CD4-positive, alpha-beta memory T cell (primary cell): ENCODE data around the gene DDX3X. TPM values are rescaled to one million over a fixed set of nuclear protein-coding genes. Genes with fewer than 3 reads are reported as not detected.

Experiments
- CTCF ChIA-PET: fragments of 350-600 bp; sonication (Branson Sonifier 250); formaldehyde crosslinking; loops from one replicate; lab custom pipeline; 2021; ENCODE audit warnings: inconsistent platforms; ENCODE audit not compliant: partially characterized antibody; lab: Charles Lee
- POLR2A ChIA-PET: fragments of 350-600 bp; sonication (Branson Sonifier 250); formaldehyde crosslinking; loops from one replicate; lab custom pipeline; 2021; ENCODE audit not compliant: partially characterized antibody; lab: Charles Lee
- DNase-seq, 5 donors: peaks; one replicate each; pipeline versions ENCODE4 v3.0.0 to v3.0.0-alpha.2; 2020 to 2022; ENCODE audit warnings: mixed read lengths in 1 of 5
- H3K27ac ChIP-seq: one replicate; pipeline ENCODE4 v1.7.0; 2013; ENCODE audit warnings: low read depth, low read length
- H3K27me3 ChIP-seq: 2 replicates; pipeline ENCODE4 v1.7.0; 2013; ENCODE audit warnings: mild to moderate bottlenecking, low read length, moderate library complexity; ENCODE audit not compliant: insufficient read depth
- H3K36me3 ChIP-seq: 2 replicates; pipeline ENCODE4 v1.7.0; 2013; ENCODE audit warnings: mild to moderate bottlenecking, low read length, moderate library complexity; ENCODE audit not compliant: insufficient read depth
- H3K4me1 ChIP-seq: 2 replicates; pipeline ENCODE4 v1.7.0; 2013; ENCODE audit warnings: mild to moderate bottlenecking, low read length, moderate library complexity; ENCODE audit not compliant: insufficient read depth
- H3K4me3 ChIP-seq, 2 donors: one replicate each; pipeline ENCODE4 v1.7.0; 2013; ENCODE audit warnings: low read length in 2 of 2, mild to moderate bottlenecking in 1 of 2
- H3K9me3 ChIP-seq, 2 donors: one replicate each; pipeline ENCODE4 v1.7.0; 2013; ENCODE audit warnings: low read length in 2 of 2, control low read depth in 1 of 2; ENCODE audit not compliant: control insufficient read depth in 1 of 2
- H3K27ac Mint-ChIP-seq, 7 donors: one replicate each; pipeline ENCODE4 v1.8.0; 2020 to 2021; ENCODE audit warnings: mixed read lengths in 7 of 7, mild to moderate bottlenecking in 6 of 7, inconsistent platforms in 3 of 7, moderate library complexity in 3 of 7
- H3K27me3 Mint-ChIP-seq, 2 donors: one replicate each; pipeline ENCODE4 v1.8.0; 2020 to 2021; ENCODE audit warnings: mixed read lengths in 2 of 2
- H3K36me3 Mint-ChIP-seq, 2 donors: one replicate each; pipeline ENCODE4 v1.8.0; 2020 to 2021; ENCODE audit warnings: mixed read lengths in 2 of 2, inconsistent platforms in 1 of 2, mild to moderate bottlenecking in 1 of 2
- H3K4me1 Mint-ChIP-seq, 4 donors: one replicate each; pipeline ENCODE4 v1.8.0; 2020 to 2021; ENCODE audit warnings: mixed read lengths in 4 of 4, mild to moderate bottlenecking in 1 of 4
- H3K4me3 Mint-ChIP-seq, 8 donors: one replicate each; pipeline ENCODE4 v1.8.0; 2020 to 2021; ENCODE audit warnings: mixed read lengths in 8 of 8, mild to moderate bottlenecking in 7 of 8, moderate library complexity in 6 of 8, inconsistent platforms in 3 of 8
- H3K9me3 Mint-ChIP-seq, 8 donors: one replicate each; pipeline ENCODE4 v1.8.0; 2020 to 2021; ENCODE audit warnings: mixed read lengths in 8 of 8, mild to moderate bottlenecking in 5 of 8, inconsistent platforms in 3 of 8, moderate library complexity in 1 of 8
- intact Hi-C: fragments of 100-400 bp; cut with micrococcal nuclease; formaldehyde crosslinking; loops from one replicate; pipeline ENCODE4 v1.15.1; 2023
- polyA plus RNA-seq, 2 donors: library from polyadenylated mRNA; unstranded; fragments of 300-500 nt; fragmentation: Illumina TruSeq; gene quantifications; one replicate each; pipeline ENCODE4 v1.2.3, GENCODE V29; 2021
- total RNA-seq, 2 experiments: library from RNA; stranded (reverse); gene quantifications; one replicate each; pipeline ENCODE4 v1.2.3, GENCODE V29; 2021

DDX3X gene
- total and polyA plus RNA-seq, 4 experiments from 2014 or later: 256 to 320 (median 287) TPM

- Mint-ChIP-seq H3K4me1 (peaks cover 16 to 54% (median 36%) of the 10 kb centered on the region in 4 donors), H3K27ac (peak overlapping the region; percentile 6 to 83 (median 37)), H3K4me3 (no peak overlapping the region), H3K27me3 (no peaks in the 10 kb centered on the region), H3K9me3 (peaks cover 0 to 10% (median 0%) of the 10 kb centered on the region in 8 donors), H3K36me3 (peaks cover 76 to 87% of the 10 kb centered on the region in 2 donors)
- ChIA-PET POLR2A (interaction anchor here (1.0 to 2.7 kb wide), 3 partner anchors 10 to 39 kb away, joined by 3 to 11 read pairs (median 8); partner anchors contain the start of gene DDX3X), CTCF (no interaction called here)
- H3K27me3 ChIP-seq: no peaks in the 10 kb centered on the region
- DNase-seq: no peak
- H3K4me3 ChIP-seq: no peak overlapping the region
- no peaks in the 10 kb centered on the region for H3K9me3 ChIP-seq
- intact Hi-C loops: no loop called here
- peaks cover 72% of the 10 kb centered on the region for H3K36me3 ChIP-seq
- H3K27ac ChIP-seq: no peak overlapping the region
- peaks cover 33% of the 10 kb centered on the region for H3K4me1 ChIP-seq
These were observed 10.1 kb downstream of the DDX3X start for GRCh38 chrX:41344053-41344452.

- Mint-ChIP-seq H3K27me3 (no peaks in the 10 kb centered on the region), H3K4me1 (peaks cover 16 to 43% (median 36%) of the 10 kb centered on the region in 4 donors), H3K9me3 (peaks cover 0 to 13% (median 0%) of the 10 kb centered on the region in 8 donors), H3K4me3 (peak overlapping the region in 2 of 8 donors; percentile 2 to 25), H3K36me3 (peaks cover 76 to 81% of the 10 kb centered on the region in 2 donors), H3K27ac (peak overlapping the region in 4 of 7 donors; percentile 38 to 54 (median 46))
- Histone ChIP-seq H3K36me3 (peaks cover 63% of the 10 kb centered on the region), H3K27ac (no peak overlapping the region), H3K27me3 (no peaks in the 10 kb centered on the region), H3K9me3 (no peaks in the 10 kb centered on the region), H3K4me3 (no peak overlapping the region), H3K4me1 (peaks cover 18% of the 10 kb centered on the region)
- DNase-seq: peak in 1 of 5 donors; percentile 4
- intact Hi-C loops: no loop called here
- POLR2A ChIA-PET: interaction anchor here (1.7 to 3.7 kb wide), 4 partner anchors 9 to 36 kb away, joined by 4 to 22 read pairs (median 15); partner anchors contain the start of gene DDX3X
- CTCF ChIA-PET: interaction anchor here (1.0 kb wide), 1 partner anchor 18 kb away, joined by 3 read pairs; no protein-coding TSS in a partner anchor
These were observed 13.2 kb downstream of the DDX3X start for GRCh38 chrX:41347186-41347585.

GRCh38 chrX:41348551-41348950 is 14.6 kb downstream of the DDX3X start:
- H3K36me3 ChIP-seq: peaks cover 49% of the 10 kb centered on the region
- Mint-ChIP-seq H3K9me3 (peaks cover 0 to 11% (median 0%) of the 10 kb centered on the region in 8 donors), H3K4me1 (peaks cover 20 to 48% (median 41%) of the 10 kb centered on the region in 4 donors), H3K27ac (peak overlapping the region in 4 of 7 donors; percentile 6 to 52 (median 32)), H3K4me3 (no peak overlapping the region), H3K27me3 (no peaks in the 10 kb centered on the region), H3K36me3 (peaks cover 66 to 73% of the 10 kb centered on the region in 2 donors)
- peaks cover 23% of the 10 kb centered on the region for H3K4me1 ChIP-seq
- CTCF ChIA-PET: no interaction called here
- H3K27ac ChIP-seq: no peak overlapping the region
- H3K4me3 ChIP-seq: no peak overlapping the region
- H3K9me3 ChIP-seq: no peaks in the 10 kb centered on the region
- POLR2A ChIA-PET: interaction anchor here (1.0 to 3.7 kb wide), 5 partner anchors 9 to 35 kb away, joined by 3 to 22 read pairs (median 14); no protein-coding TSS in a partner anchor
- H3K27me3 ChIP-seq: no peaks in the 10 kb centered on the region
- peak in 1 of 5 donors; percentile 11 for DNase-seq
- intact Hi-C loops: loop anchor here (1.0 kb wide), 1 partner anchor 11 kb away; no protein-coding TSS in a partner anchor

DNA sequence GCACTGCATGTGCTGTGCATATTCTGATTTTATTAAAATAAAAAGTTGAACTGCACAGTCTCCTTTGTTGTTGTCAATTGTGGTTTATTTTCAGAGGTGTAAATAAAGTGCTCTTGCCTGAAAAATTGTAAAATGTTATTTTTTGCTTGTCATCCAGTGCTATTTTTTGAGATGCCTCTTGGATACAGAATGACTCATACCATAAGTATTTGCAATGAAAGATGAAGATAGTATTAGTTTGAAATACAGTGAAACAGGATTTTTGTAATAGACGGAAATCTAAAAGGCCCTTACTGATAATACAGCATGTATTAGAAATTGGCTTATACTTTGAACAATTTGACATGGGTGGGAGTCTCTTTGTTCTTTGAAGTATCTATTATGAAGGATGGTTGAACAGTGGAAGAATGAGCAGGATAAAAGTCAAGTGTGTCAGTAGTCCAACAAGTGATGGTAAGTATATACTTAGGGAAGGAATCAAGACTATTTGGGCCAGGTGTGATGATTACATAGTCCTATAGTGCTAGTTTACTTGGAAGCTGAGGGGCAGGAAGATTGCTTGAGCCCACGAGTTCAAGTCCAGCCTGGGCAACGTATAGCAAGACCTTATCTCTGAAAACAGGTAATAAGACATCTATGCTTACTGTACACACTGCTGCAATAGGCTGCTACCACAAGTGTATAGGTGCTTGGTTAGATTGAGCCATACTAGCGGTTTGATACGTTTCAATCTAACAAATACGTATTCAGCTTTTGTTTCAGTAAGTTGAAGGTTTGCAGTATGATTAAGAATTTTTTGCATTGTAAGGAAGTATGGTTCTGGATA is 16.4 kb downstream of the DDX3X start:
- Histone ChIP-seq H3K27ac (no peak overlapping the region), H3K4me3 (no peak overlapping the region), H3K27me3 (no peaks in the 10 kb centered on the region), H3K4me1 (peaks cover 23% of the 10 kb centered on the region), H3K9me3 (no peaks in the 10 kb centered on the region), H3K36me3 (peaks cover 33% of the 10 kb centered on the region)
- Mint-ChIP-seq H3K4me3 (peak overlapping the region in 3 of 8 donors; percentile 17 to 57 (median 31)), H3K36me3 (peaks cover 50 to 59% of the 10 kb centered on the region in 2 donors), H3K27me3 (no peaks in the 10 kb centered on the region), H3K9me3 (peaks cover 0 to 7% (median 0%) of the 10 kb centered on the region in 8 donors), H3K27ac (peak overlapping the region; percentile 8 to 84 (median 52)), H3K4me1 (peaks cover 23 to 52% (median 42%) of the 10 kb centered on the region in 4 donors)
- CTCF ChIA-PET: interaction anchor here (0.5 kb wide), 1 partner anchor 55 kb away, joined by 3 read pairs; no protein-coding TSS in a partner anchor
- intact Hi-C loops: loop anchor here (5.0 kb wide), 1 partner anchor 92 kb away; no protein-coding TSS in a partner anchor
- DNase-seq: peak in 1 of 5 donors; percentile 32
- POLR2A ChIA-PET: interaction anchor here (1.0 to 3.7 kb wide), 7 partner anchors 13 to 93 kb away, joined by 3 to 16 read pairs (median 4); no protein-coding TSS in a partner anchor

DNA sequence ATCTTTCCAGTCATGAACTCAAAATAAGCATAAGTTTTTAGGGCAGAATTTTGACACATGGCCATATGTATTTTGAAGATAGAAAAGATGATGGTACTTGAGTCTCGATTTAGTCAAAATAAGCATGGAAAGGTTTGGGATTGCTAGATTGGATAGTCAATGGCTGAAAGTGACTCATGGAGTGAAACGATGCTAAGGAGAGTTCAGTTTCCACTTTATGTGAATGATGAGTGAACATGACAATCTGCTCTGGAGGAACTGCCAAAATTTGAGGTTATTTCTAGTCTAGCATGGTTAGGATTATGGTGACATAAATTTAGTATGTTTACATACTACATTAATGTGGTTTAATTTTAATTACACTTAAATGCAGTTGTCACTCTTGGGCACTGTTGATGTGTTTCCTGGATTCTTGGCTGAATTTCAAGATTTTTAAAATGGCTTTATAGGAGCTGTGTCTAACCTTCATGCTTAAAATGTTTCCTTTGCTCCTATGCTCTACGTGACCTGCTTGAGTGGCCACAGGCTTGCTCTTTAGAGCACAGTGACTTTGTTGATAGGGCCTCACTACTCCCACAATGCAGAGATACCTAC is 17.1 kb downstream of the DDX3X start:
- H3K36me3 Mint-ChIP-seq: peaks cover 45 to 53% of the 10 kb centered on the region in 2 donors
- no peaks in the 10 kb centered on the region for H3K27me3 ChIP-seq
- H3K4me3 Mint-ChIP-seq: peak overlapping the region in 3 of 8 donors; percentile 24 to 44 (median 31)
- H3K4me1 ChIP-seq: peaks cover 23% of the 10 kb centered on the region
- no peak overlapping the region for H3K27ac ChIP-seq
- CTCF ChIA-PET: no interaction called here
- peaks cover 0 to 7% (median 0%) of the 10 kb centered on the region in 8 donors for H3K9me3 Mint-ChIP-seq
- intact Hi-C loops: loop anchor here (5.0 kb wide), 1 partner anchor 91 kb away; no protein-coding TSS in a partner anchor
- peaks cover 23 to 52% (median 42%) of the 10 kb centered on the region in 4 donors for H3K4me1 Mint-ChIP-seq
- no peak overlapping the region for H3K4me3 ChIP-seq
- POLR2A ChIA-PET: interaction anchor here (1.1 to 1.5 kb wide), 4 partner anchors 15 to 92 kb away, joined by 3 to 7 read pairs (median 4); no protein-coding TSS in a partner anchor
- DNase-seq: peak in 1 of 5 donors; percentile 22
- H3K9me3 ChIP-seq: no peaks in the 10 kb centered on the region
- H3K27ac Mint-ChIP-seq: peak overlapping the region; percentile 8 to 84 (median 47)
- peaks cover 26% of the 10 kb centered on the region for H3K36me3 ChIP-seq
- H3K27me3 Mint-ChIP-seq: no peaks in the 10 kb centered on the region

DNA sequence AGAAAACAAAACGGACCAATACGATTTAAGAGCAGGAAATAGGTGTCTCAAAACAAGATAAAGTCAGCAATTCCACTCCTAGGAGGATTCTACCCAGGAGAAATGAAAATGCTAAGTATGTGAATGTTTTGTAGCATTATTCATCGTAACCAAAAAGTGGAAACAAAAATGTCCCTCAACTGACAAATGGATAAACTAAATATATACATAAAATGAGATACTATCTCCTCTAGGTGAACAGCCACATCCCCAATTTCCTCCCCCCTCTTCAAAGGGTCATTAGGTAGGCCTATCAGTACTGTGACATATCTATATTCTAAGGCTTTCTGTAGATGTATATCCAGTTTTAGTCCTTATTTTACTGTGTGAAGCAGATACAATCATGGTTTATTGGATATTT is 18.0 kb downstream of the DDX3X start:
- Histone ChIP-seq H3K27me3 (no peaks in the 10 kb centered on the region), H3K9me3 (no peaks in the 10 kb centered on the region), H3K27ac (no peak overlapping the region), H3K36me3 (peaks cover 17% of the 10 kb centered on the region), H3K4me3 (no peak overlapping the region), H3K4me1 (peaks cover 23% of the 10 kb centered on the region)
- Mint-ChIP-seq H3K4me3 (peak overlapping the region in 1 of 8 donors; percentile 2), H3K36me3 (peaks cover 37 to 45% of the 10 kb centered on the region in 2 donors), H3K27me3 (no peaks in the 10 kb centered on the region), H3K9me3 (peaks cover 0 to 7% (median 0%) of the 10 kb centered on the region in 8 donors), H3K27ac (peak overlapping the region in 5 of 7 donors; percentile 18 to 73 (median 37)), H3K4me1 (peaks cover 23 to 50% (median 39%) of the 10 kb centered on the region in 4 donors)
- intact Hi-C loops: loop anchor here (5.0 kb wide), 1 partner anchor 90 kb away; no protein-coding TSS in a partner anchor
- ChIA-PET POLR2A (interaction anchor here (1.1 to 2.3 kb wide), 7 partner anchors 12 to 91 kb away, joined by 3 to 19 read pairs (median 6); partner anchors contain the start of gene DDX3X), CTCF (no interaction called here)
- DNase-seq: peak in 1 of 5 donors; percentile 17
